HCT116 (cell line): ENCODE measurements around the gene SMIM45.

Source experiments
- ATAC-seq: fragments of 200-7000 bp; cut with Tn5 transposase; 2 replicates; pipeline ENCODE4 v1.9.1; 2020; ENCODE audit warnings: mild to moderate bottlenecking, moderate library complexity
- BruUV-seq: library from RNA; stranded (reverse); fragments of 400-500 nt; replicated peaks from 2 replicates; lab custom pipeline; 2021; lab: Mats Ljungman, UMichigan
- CTCF ChIA-PET: fragments of 300-600 bp; sonication (Branson Sonifier 250); formaldehyde crosslinking; loops from one replicate; lab custom pipeline; 2021; ENCODE audit warnings: antibody characterized with exemption; lab: Charles Lee
- POLR2A ChIA-PET: fragments of 300-600, 350-600 bp; sonication (Branson Sonifier 250); formaldehyde crosslinking; loops from one replicate; lab custom pipeline; 2021; ENCODE audit warnings: antibody characterized with exemption; lab: Charles Lee
- RAD21 ChIA-PET, 2 experiments: fragments of 300-600 bp; sonication (Branson Sonifier 250); formaldehyde crosslinking; loops; one replicate each; lab custom pipeline; 2023; ENCODE audit warnings: low total read pairs in 2 of 2; ENCODE audit not compliant: uncharacterized antibody in 2 of 2, unreplicated experiment in 2 of 2, low non-redundant PET in 1 of 2; lab: Charles Lee
- DNase-seq: peaks from one replicate; pipeline ENCODE4 v3.0.0-alpha.2; 2010; ENCODE audit warnings: low read depth, low spot score
- H2AFZ ChIP-seq: fragments of 200-600 bp; shearing (Covaris generic), sonication (generic); 2 replicates; pipeline ENCODE4 v1.6.1; 2017; ENCODE audit warnings: low read depth, mixed run types, mixed read lengths, antibody characterized with exemption, low read length; ENCODE audit not compliant: poor library complexity, severe bottlenecking
- H3K27ac ChIP-seq: 2 replicates; pipeline ENCODE4 v1.5.1; 2012; ENCODE audit warnings: low read depth, low read length
- H3K27me3 ChIP-seq: fragments of 200-600 bp; sonication (generic); 2 replicates; pipeline ENCODE4 v1.6.1; 2016; ENCODE audit warnings: mixed run types, low read length, mixed read lengths; ENCODE audit not compliant: insufficient read depth
- H3K36me3 ChIP-seq, 2 experiments: fragments of 200-500 bp in 1 of 2; fragments of 200-600 bp in 1 of 2; sonication (Bioruptor generic) in 1 of 2; sonication (generic) in 1 of 2; 2 replicates each; pipeline versions ENCODE4 v1.5.1 to v1.6.1; 2014 to 2016; ENCODE audit warnings: low read length in 2 of 2, inconsistent platforms in 1 of 2, mixed read lengths in 1 of 2, mixed run types in 1 of 2; ENCODE audit not compliant: insufficient read depth in 2 of 2, control insufficient read depth in 1 of 2
- H3K4me1 ChIP-seq, 2 experiments: fragments of 200-600 bp in 1 of 2; sonication (generic) in 1 of 2; 2 replicates each; pipeline versions ENCODE4 v1.5.1 to v1.6.1; 2012 to 2017; ENCODE audit warnings: low read length in 2 of 2, inconsistent platforms in 1 of 2, mild to moderate bottlenecking in 1 of 2, mixed read lengths in 1 of 2, mixed run types in 1 of 2, moderate library complexity in 1 of 2; ENCODE audit not compliant: insufficient read depth in 2 of 2, control insufficient read depth in 1 of 2
- H3K4me2 ChIP-seq: fragments of 200-600 bp; sonication (generic); 2 replicates; pipeline ENCODE4 v1.6.1; 2017; ENCODE audit warnings: mixed run types, low read length, mixed read lengths
- H3K4me3 ChIP-seq, 2 experiments: fragments of 200-600 bp in 1 of 2; sonication (generic) in 1 of 2; replicated peaks in 1 of 2; 2 replicates each; pipeline ENCODE4 v1.5.1; 2011 to 2016; ENCODE audit warnings: low read length in 2 of 2, control low read depth in 1 of 2, low read depth in 1 of 2, mild to moderate bottlenecking in 1 of 2, mixed read lengths in 1 of 2, mixed run types in 1 of 2
- H3K79me2 ChIP-seq: fragments of 200-600 bp; sonication (generic); 2 replicates; pipeline ENCODE4 v1.6.1; 2017; ENCODE audit warnings: mild to moderate bottlenecking, mixed run types, low read length, moderate library complexity, mixed read lengths; ENCODE audit not compliant: insufficient read depth
- H3K9ac ChIP-seq: fragments of 200-600 bp; sonication (generic); 2 replicates; pipeline ENCODE4 v1.6.1; 2016; ENCODE audit warnings: low read length, mixed read lengths
- H3K9me2 ChIP-seq: fragments of 200-600 bp; sonication (generic), shearing (Covaris generic); 2 replicates; pipeline ENCODE4 v1.6.1; 2017; ENCODE audit warnings: mixed run types, mild to moderate bottlenecking, moderate library complexity; ENCODE audit not compliant: insufficient read depth
- H3K9me3 ChIP-seq, 2 experiments: fragments of 200-500 bp in 1 of 2; fragments of 200-600 bp in 1 of 2; sonication (Bioruptor generic) in 1 of 2; sonication (generic) in 1 of 2; 2 replicates each; pipeline ENCODE4 v1.6.1; 2014 to 2017; ENCODE audit warnings: low read length in 2 of 2, mixed read lengths in 2 of 2, inconsistent platforms in 1 of 2, low read depth in 1 of 2, mild to moderate bottlenecking in 1 of 2, mixed run types in 1 of 2, moderate library complexity in 1 of 2; ENCODE audit not compliant: control insufficient read depth in 1 of 2, insufficient read depth in 1 of 2
- H4K20me1 ChIP-seq: fragments of 200-600 bp; sonication (generic), shearing (Covaris generic); 2 replicates; pipeline ENCODE4 v1.6.1; 2017; ENCODE audit warnings: mixed run types, mild to moderate bottlenecking, moderate library complexity; ENCODE audit not compliant: insufficient read depth
- CEBPB ChIP-seq: IDR thresholded peaks from 2 replicates; pipeline ENCODE4 v1.6.1; 2012; ENCODE audit warnings: low read depth
- CTCF ChIP-seq, 3 experiments: fragments of 200-600 bp in 1 of 3; sonication (generic) in 1 of 3; IDR thresholded peaks in 2 of 3; conservative IDR thresholded peaks in 1 of 3; 2 replicates each; pipeline ENCODE4 v1.5.1; 2012 to 2017; ENCODE audit warnings: low read depth in 2 of 3, low read length in 2 of 3, antibody characterized with exemption in 1 of 3, borderline replicate concordance in 1 of 3, control low read depth in 1 of 3, mild to moderate bottlenecking in 1 of 3, mixed read lengths in 1 of 3, mixed run types in 1 of 3, moderate library complexity in 1 of 3; ENCODE audit not compliant: insufficient read depth in 1 of 3
- EZH2phosphoT487 ChIP-seq: fragments of 200-600 bp; IDR thresholded peaks from 2 replicates; pipeline ENCODE4 v1.6.1; 2018; ENCODE audit warnings: antibody characterized with exemption, borderline replicate concordance
- FOSL1 ChIP-seq: IDR thresholded peaks from 2 replicates; pipeline ENCODE4 v1.6.1; 2012; ENCODE audit warnings: low read depth
- POLR2A ChIP-seq: IDR thresholded peaks from 2 replicates; pipeline ENCODE4 v1.7.0; 2011; ENCODE audit warnings: borderline replicate concordance; ENCODE audit not compliant: insufficient read depth, insufficient read length; ENCODE audit errors: extremely low read depth
- POLR2AphosphoS5 ChIP-seq: IDR thresholded peaks from 2 replicates; pipeline ENCODE4 v1.6.1; 2011; ENCODE audit warnings: mild to moderate bottlenecking, low read depth, low read length, moderate library complexity
- REST ChIP-seq: IDR thresholded peaks from 2 replicates; pipeline ENCODE4 v1.6.1; 2012; ENCODE audit warnings: low read depth
- SIN3A ChIP-seq: IDR thresholded peaks from 2 replicates; pipeline ENCODE4 v1.6.1; 2012; ENCODE audit warnings: low read depth
- SP1 ChIP-seq: IDR thresholded peaks from 2 replicates; pipeline ENCODE4 v1.6.1; 2012; ENCODE audit warnings: low read depth
- TCF7L2 ChIP-seq: IDR thresholded peaks from 2 replicates; pipeline ENCODE4 v1.7.0; 2011; ENCODE audit warnings: borderline replicate concordance, inconsistent platforms; ENCODE audit not compliant: insufficient read depth, insufficient read length; ENCODE audit errors: extremely low read depth
- YY1 ChIP-seq: IDR thresholded peaks from 2 replicates; pipeline ENCODE4 v1.6.1; 2011; ENCODE audit warnings: low read length, low read depth, moderate library complexity, mild to moderate bottlenecking; ENCODE audit not compliant: insufficient replicate concordance; ENCODE audit errors: extremely low read depth
- ZFX ChIP-seq: fragments of 450-650 bp; IDR thresholded peaks from 2 replicates; pipeline ENCODE4 v1.6.1; 2017
- intact Hi-C: fragments of 100-400 bp; cut with micrococcal nuclease; formaldehyde crosslinking; loops from 2 replicates; pipeline ENCODE4 v1.10.0; 2022

SMIM45 gene

GRCh38 chr22:42001706-42002105, 49.8 kb downstream of the SMIM45 start:
- RAD21 ChIA-PET, result no interaction called here

More at GRCh38 chr22:42001706-42002105, 49.8 kb downstream of the SMIM45 start:
- ChIA-PET CTCF (no interaction called here), POLR2A (no interaction called here)
- TF ChIP-seq SIN3A (no peak), SP1 (no peak), YY1 (no peak), EZH2phosphoT487 (no peak), ZFX (no peak), CTCF (IDR thresholded peaks at IDR 0.05 in 2 of 3, conservative IDR thresholded peaks at IDR 0.05 in 1 of 3; ENCODE audit: borderline replicate concordance in 1 of 3, insufficient read depth in 1 of 3, low read depth in 2 of 3, low read length in 2 of 3) (no peak), CEBPB (no peak), TCF7L2 (no peak), POLR2A (no peak), REST (no peak), POLR2AphosphoS5 (no peak), FOSL1 (no peak)
- no TSS peak for BruUV-seq
- H2AFZ ChIP-seq, result no peak overlapping the region
- ATAC-seq (no peak), DNase-seq (no peak)
- H3K27me3 ChIP-seq, result no peaks in the 10 kb centered on the region
- intact Hi-C loops, result no loop called here
- H3K27ac ChIP-seq, result no peak overlapping the region
- H3K4me2 ChIP-seq, result no peak overlapping the region
- H3K36me3 ChIP-seq, result no peaks in the 10 kb centered on the region
- H3K4me3 ChIP-seq, result no peak overlapping the region
- H3K4me1 ChIP-seq, result no peaks in the 10 kb centered on the region
- H3K9ac ChIP-seq, result no peak overlapping the region
- no peaks in the 10 kb centered on the region for H3K9me3 ChIP-seq
- H3K9me2 ChIP-seq, result no peaks in the 10 kb centered on the region
- no peaks in the 10 kb centered on the region for H4K20me1 ChIP-seq
- H3K79me2 ChIP-seq, result no peaks in the 10 kb centered on the region
